K562 (cell line): ENCODE measurements around the gene PIK3R4. TPM values are rescaled to one million over a fixed set of nuclear protein-coding genes. Genes with fewer than 3 reads are reported as not detected.

ENCODE experiments used
- ARID1B ChIP-seq: fragments of 450-650 bp; IDR thresholded peaks from 2 replicates; pipeline ENCODE4 v1.6.1; 2016; ENCODE audit warnings: antibody characterized with exemption, mild to moderate bottlenecking, inconsistent platforms
- CBFA2T3 ChIP-seq: fragments of 450-650 bp; IDR thresholded peaks from 2 replicates; pipeline ENCODE4 v1.6.1; 2017
- CBX1 ChIP-seq: sonication (generic); IDR thresholded peaks from 2 replicates; pipeline ENCODE4 v1.6.1; 2016; ENCODE audit warnings: antibody characterized with exemption, low read depth, mild to moderate bottlenecking
- CREB5 ChIP-seq: fragments of 250-450 bp; sonication (Bioruptor Pico); IDR thresholded peaks from 2 replicates; pipeline ENCODE4 v1.5.0; 2020; ENCODE audit warnings: mild to moderate bottlenecking
- ELF2 ChIP-seq: fragments of 250-450 bp; sonication (Bioruptor Pico); IDR thresholded peaks from 2 replicates; pipeline ENCODE4 v1.5.0; 2021; ENCODE audit warnings: mild to moderate bottlenecking
- HIVEP1 ChIP-seq: fragments of 250-450 bp; sonication (Bioruptor Pico); IDR thresholded peaks from 2 replicates; pipeline ENCODE4 v1.4.0; 2020; ENCODE audit warnings: mild to moderate bottlenecking
- NKRF ChIP-seq: fragments of 450-650 bp; IDR thresholded peaks from 2 replicates; pipeline ENCODE4 v1.6.1; 2016; ENCODE audit warnings: borderline replicate concordance
- PPARD ChIP-seq: fragments of 250-450 bp; sonication (Bioruptor Pico); IDR thresholded peaks from 2 replicates; pipeline ENCODE4 v1.8.0; 2022; ENCODE audit warnings: inconsistent platforms, mild to moderate bottlenecking, moderate library complexity
- SMC3 ChIP-seq: conservative IDR thresholded peaks from 2 replicates; pipeline ENCODE4 v1.6.1; 2011; ENCODE audit warnings: low read depth, low read length, improper control_type of control experiment; ENCODE audit not compliant: insufficient read depth
- TCF7 ChIP-seq: sonication (generic); IDR thresholded peaks from 2 replicates; pipeline ENCODE4 v1.6.1; 2016; ENCODE audit warnings: antibody characterized with exemption, borderline replicate concordance
- ZFX ChIP-seq: sonication (generic); formaldehyde crosslinking; IDR thresholded peaks from 2 replicates; pipeline ENCODE4 v1.8.0; 2022; ENCODE audit warnings: mild to moderate bottlenecking, missing genetic modification reagents, moderate library complexity
- polyA plus RNA-seq, 8 experiments: library from polyadenylated mRNA; depleted of rRNA in 4 of 8; stranded (reverse) in 5 of 8; unstranded in 3 of 8; fragments of >200 nt; fragmentation: Nextera tagmentation in 2 of 8; fragmentation: Illumina TruSeq in 1 of 8; extraction: Ambion mirVana in 2 of 8; extraction: Trizol in 1 of 8; gene quantifications; 2 replicates each; pipeline versions ENCODE4 v1.2.1 to v1.2.3, GENCODE V29; 2011 to 2014; ENCODE audit warnings: inconsistent platforms in 1 of 8, missing spikeins in 1 of 8
- total RNA-seq, 7 experiments: library from RNA; depleted of rRNA in 6 of 7; stranded (reverse); fragments of >200 nt in 6 of 7; fragmentation: Illumina TruSeq in 2 of 7; extraction: Trizol in 2 of 7; gene quantifications; 2 replicates each; pipeline versions ENCODE4 v1.2.1 to v1.2.3, GENCODE V29; 2011 to 2021; ENCODE audit warnings: low replicate concordance in 1 of 7
- TF ChIP-seq, protein P1 (sequence below), 2 experiments: fragments of 450-650 bp; IDR thresholded peaks; 2 replicates each; pipeline ENCODE4 v1.6.1; 2016; ENCODE audit warnings: mild to moderate bottlenecking in 2 of 2, borderline replicate concordance in 1 of 2, low read depth in 1 of 2, moderate library complexity in 1 of 2
- TF ChIP-seq, protein P2 (sequence below): fragments of 250-450 bp; sonication (Bioruptor Pico); IDR thresholded peaks from 2 replicates; pipeline ENCODE4 v1.5.0; 2021; ENCODE audit warnings: mild to moderate bottlenecking, moderate library complexity

The PIK3R4 gene
- total and polyA plus RNA-seq, 9 of the 15 experiments (the other 6 are each of a cell fraction or from before 2014, with no cell fraction given), result 20.6 to 45.8 (median 26.0) TPM

- TF ChIP-seq NKRF, result no peak
- no peak for TF ChIP-seq CBX1
- TF ChIP-seq HIVEP1, result no peak
- no peak for TF ChIP-seq TCF7
- TF ChIP-seq, protein P1, sequence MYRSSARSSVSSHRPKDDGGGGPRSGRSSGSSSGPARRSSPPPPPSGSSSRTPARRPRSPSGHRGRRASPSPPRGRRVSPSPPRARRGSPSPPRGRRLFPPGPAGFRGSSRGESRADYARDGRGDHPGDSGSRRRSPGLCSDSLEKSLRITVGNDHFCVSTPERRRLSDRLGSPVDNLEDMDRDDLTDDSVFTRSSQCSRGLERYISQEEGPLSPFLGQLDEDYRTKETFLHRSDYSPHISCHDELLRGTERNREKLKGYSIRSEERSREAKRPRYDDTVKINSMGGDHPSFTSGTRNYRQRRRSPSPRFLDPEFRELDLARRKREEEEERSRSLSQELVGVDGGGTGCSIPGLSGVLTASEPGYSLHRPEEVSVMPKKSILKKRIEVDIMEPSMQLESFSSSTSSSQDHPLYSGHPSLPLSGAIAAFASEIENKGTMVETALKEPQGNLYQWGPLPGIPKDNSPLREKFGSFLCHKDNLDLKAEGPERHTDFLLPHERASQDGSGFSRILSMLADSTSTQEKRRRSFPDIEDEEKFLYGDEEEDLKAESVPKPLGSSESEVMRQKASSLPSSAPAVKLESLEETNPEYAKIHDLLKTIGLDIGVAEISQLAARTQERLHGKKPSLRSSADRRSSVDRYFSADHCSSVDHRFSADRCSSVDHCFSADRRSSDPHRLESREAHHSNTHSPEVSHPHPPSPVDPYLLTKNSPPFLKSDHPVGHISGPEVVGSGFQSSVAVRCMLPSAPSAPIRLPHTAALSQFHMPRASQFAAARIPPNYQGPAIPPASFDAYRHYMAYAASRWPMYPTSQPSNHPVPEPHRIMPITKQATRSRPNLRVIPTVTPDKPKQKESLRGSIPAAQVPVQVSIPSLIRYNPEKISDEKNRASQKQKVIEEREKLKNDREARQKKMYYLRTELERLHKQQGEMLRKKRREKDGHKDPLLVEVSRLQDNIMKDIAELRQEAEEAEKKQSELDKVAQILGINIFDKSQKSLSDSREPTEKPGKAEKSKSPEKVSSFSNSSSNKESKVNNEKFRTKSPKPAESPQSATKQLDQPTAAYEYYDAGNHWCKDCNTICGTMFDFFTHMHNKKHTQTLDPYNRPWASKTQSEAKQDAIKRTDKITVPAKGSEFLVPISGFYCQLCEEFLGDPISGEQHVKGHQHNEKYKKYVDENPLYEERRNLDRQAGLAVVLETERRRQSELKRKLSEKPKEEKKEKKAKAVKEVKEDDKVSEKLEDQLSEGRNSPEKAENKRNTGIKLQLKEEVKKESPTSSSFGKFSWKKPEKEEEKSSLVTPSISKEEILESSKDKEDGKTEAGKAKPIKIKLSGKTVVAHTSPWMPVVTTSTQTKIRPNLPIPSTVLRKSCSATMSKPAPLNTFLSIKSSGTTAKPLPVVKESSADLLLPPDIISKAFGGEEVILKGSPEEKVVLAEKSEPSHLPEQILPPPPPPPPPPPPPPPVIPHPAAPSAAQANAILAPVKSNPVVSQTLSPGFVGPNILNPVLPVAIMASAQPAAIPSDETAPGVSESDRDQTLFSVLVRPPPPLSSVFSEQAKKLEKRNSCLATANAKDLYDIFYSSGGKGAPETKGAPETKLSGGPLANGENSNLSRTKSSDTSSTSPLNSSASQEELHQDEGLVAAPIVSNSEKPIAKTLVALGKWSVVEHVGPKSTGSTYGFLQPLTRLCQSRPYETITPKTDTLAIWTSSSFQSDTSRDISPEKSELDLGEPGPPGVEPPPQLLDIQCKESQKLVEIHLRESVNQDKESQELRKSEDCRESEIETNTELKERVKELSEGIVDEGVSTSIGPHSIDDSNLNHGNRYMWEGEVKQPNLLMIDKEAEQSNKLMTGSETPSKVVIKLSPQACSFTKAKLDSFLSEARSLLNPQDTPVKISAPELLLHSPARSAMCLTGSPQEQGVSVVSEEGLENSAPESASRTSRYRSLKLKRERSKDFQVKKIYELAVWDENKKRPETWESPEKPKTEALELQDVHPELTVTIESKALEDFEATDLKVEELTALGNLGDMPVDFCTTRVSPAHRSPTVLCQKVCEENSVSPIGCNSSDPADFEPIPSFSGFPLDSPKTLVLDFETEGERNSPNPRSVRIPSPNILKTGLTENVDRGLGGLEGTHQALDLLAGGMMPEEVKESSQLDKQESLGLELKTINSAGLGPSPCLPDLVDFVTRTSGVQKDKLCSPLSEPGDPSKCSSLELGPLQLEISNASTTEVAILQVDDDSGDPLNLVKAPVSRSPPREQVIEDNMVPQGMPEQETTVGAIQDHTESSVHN (IDR thresholded peaks at IDR 0.05; ENCODE audit: borderline replicate concordance in 1 of 2, low read depth in 1 of 2), result no peak
- TF ChIP-seq ARID1B, result peak; percentile 27; the same call in 1 of the 2 replicates
- TF ChIP-seq CBFA2T3, result peak; percentile 66
- TF ChIP-seq ELF2, result no peak
- TF ChIP-seq CREB5, result no peak
- TF ChIP-seq, protein P2, sequence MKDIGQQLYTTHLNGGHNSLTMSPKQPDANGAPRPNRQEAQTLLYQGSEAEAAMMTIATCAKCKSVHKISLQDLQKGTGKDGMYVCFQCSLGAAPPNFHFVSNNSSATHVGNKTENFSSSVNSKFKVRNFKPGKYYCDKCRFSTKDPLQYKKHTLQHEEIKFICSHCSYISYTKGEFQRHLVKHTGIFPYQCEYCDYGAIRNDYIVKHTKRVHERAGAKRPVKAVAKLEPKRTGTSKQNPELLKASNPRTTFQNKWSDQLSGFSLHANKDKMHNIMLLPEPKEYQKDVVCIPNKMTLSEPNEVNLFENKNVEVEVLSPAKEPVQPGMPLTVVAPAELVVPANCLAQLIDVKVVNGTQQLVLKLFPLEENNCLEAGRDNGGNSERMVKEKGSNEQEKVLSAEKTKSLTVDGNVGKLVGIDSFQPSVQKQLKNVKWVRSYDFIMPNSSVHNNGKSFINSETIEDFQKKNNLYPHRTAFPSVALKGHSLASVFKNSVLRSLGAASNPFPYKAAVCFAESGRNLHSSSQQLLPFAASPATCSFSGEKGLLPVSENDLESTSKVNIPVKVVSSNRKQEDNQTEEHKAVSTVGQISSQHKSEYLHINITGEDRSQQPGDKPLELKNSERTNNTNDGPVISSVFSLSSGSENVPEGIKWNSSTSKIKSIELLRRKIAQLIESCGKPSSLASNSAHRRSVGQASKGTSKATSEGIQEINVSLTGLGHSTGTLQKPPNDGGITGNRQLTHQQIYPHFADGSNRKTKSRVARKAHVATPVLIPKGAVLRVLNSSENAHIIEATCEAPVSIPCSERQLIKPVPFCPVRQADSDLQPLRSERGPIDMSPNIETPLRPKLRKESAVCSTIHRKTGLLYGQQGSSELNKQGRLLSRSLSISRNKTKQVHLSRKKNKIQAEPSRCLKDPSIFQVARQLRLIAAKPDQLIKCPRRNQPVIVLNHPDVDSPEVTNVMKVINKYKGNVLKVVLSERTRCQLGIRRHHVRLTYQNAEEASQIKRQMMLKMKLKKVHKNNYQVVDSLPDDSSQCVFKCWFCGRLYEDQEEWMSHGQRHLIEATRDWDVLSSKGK (CRISPR knock-in tag), result no peak
- 0 out of 2 replicates have a peak, but pooled peaks have one; percentile 16 for TF ChIP-seq ZFX (CRISPR knock-in tag)
- TF ChIP-seq SMC3, result no peak
- no peak for TF ChIP-seq PPARD (CRISPR knock-in tag)
These were observed 43.2 kb upstream of the PIK3R4 start (continued) for GRCh38 chr3:130789782-130790322.
